ENCODE results near the gene TRAPPC3.
A peak's percentile ranks its signal among the peaks of the same experiment; 100 is the strongest.
"Not testable (repeated sequence)": the region's sequence is repeated elsewhere in the genome, so short reads cannot be mapped to it uniquely, and the experiment has no call there.

The TRAPPC3 gene

GRCh38 chr1:36149237-36149972, at the start of gene TRAPPC3:
Gene TRAPPC3, minus strand, starts transcription at chr1:36149486. Its CDS starts 108 bp downstream, at chr1:36149378.
- H3K9me3 Mint-ChIP-seq = no peaks in the 10 kb centered on the region
- H3K36me3 Mint-ChIP-seq (ENCODE audit: low read depth) = peaks cover 11% of the 10 kb centered on the region
- no peaks in the 10 kb centered on the region for H3K27me3 Mint-ChIP-seq
- H3K27ac Mint-ChIP-seq = peak within 1 kb of the TSS; percentile 97
- peaks cover 72% of the 10 kb centered on the region for H3K4me1 Mint-ChIP-seq (ENCODE audit: low read depth)
- H3K4me3 Mint-ChIP-seq = peak within 1 kb of the TSS; percentile 97

DNA sequence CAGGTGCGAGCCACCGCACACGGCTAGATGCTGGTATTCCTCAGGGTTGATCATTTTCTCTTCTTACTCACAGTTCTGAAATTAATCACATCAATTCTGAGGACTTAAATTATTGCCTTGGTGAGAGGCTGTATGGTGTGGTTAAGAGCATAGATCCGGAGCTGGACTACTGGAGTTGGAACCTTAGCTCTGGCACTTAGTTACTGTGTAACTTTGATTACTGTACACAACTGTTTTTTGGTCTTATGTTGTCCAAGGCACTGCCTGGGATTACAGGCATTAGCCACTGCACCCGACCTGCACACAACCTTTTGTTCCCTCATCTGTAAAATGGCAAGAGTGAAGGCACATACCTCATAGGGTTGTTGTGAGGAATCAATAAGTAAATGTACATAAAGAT, 49.4 kb upstream of the TRAPPC3 start:
- Mint-ChIP-seq H3K36me3 (ENCODE audit: low read depth) (no peaks in the 10 kb centered on the region), H3K9me3 (no peaks in the 10 kb centered on the region), H3K4me1 (ENCODE audit: low read depth) (no peaks in the 10 kb centered on the region), H3K27me3 (peaks cover 7% of the 10 kb centered on the region), H3K27ac (no peak overlapping the region), H3K4me3 (no peak overlapping the region)

GRCh38 chr1:36196805-36197204, 47.5 kb upstream of the TRAPPC3 start:
- not testable (repeated sequence) for H3K4me1 Mint-ChIP-seq (ENCODE audit: low read depth); H3K27ac Mint-ChIP-seq; H3K27me3 Mint-ChIP-seq; H3K9me3 Mint-ChIP-seq; H3K36me3 Mint-ChIP-seq (ENCODE audit: low read depth); H3K4me3 Mint-ChIP-seq

DNA sequence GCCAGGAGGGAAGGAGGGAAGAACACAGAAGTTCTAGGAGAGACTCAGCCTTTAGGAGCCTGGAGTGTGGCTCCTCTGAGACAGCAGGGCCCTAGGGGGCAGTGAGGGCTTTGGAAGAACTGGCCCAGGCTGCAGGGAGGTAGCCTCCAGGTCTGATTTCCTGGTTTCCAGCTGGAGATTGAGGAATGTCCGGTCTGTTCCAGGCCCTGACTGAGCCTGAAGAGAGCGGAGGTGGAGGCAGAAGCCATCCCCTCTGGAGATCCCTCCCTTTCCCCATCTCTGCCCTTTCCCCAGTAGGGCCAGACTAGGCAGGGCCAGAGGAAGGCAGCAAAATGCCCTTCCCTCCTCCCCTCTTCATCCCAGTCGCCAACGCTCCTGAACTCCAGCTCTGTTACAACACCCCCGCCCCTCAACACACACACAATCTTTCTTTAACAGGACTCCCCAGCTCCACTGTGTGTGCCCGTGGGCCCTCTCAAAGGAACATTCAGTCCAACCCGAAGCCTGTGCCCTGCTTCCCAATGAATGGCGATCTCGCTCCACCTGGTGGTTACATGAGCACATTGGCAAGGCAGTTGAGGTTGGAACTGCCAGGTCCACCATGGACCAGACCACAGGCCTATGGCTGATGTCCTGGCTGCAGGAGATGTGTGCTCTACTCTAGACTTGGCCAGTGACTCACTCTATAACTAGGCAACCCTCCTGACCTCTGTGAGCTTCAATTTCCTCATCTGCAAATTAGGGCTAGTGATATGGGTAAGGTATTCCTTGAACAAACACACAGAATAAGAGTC, 38.7 kb upstream of the TRAPPC3 start:
- Mint-ChIP-seq H3K27ac (peak overlapping the region; percentile 77), H3K4me3 (no peak overlapping the region), H3K4me1 (ENCODE audit: low read depth) (peaks cover 8% of the 10 kb centered on the region), H3K27me3 (no peaks in the 10 kb centered on the region), H3K9me3 (no peaks in the 10 kb centered on the region), H3K36me3 (ENCODE audit: low read depth) (peaks cover 5% of the 10 kb centered on the region)

DNA sequence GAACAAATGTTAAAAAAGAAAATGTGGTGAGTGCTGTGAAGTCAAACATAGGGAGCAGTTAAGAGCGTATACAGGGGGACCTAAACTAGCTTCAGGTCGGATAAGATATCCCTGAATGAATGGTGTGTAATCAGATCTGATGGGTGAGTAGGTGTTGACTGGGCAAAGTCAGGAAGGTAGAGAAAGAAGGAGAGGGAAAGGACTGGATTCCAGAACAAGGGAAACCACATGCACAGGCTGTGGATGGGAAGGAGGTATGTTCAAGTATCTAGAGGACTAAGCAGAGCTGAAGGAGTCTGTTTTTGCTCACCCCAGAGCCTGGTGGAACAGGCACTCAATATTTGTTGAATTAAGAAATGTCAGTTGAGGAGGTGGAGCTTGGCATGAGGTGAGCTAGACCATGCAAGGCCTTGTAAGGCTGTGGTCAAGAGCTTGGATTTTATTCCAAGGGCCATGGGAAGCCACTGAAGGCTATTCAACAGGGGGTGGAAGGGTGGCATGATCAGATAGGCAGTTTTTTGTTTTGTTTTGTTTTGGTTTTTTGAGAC, 34.1 kb upstream of the TRAPPC3 start:
- H3K27ac Mint-ChIP-seq = peak overlapping the region; percentile 49
- no peak overlapping the region for H3K4me3 Mint-ChIP-seq
- no peaks in the 10 kb centered on the region for H3K27me3 Mint-ChIP-seq
- H3K36me3 Mint-ChIP-seq (ENCODE audit: low read depth) = peaks cover 33% of the 10 kb centered on the region
- H3K9me3 Mint-ChIP-seq = no peaks in the 10 kb centered on the region
- H3K4me1 Mint-ChIP-seq (ENCODE audit: low read depth) = peaks cover 8% of the 10 kb centered on the region

DNA sequence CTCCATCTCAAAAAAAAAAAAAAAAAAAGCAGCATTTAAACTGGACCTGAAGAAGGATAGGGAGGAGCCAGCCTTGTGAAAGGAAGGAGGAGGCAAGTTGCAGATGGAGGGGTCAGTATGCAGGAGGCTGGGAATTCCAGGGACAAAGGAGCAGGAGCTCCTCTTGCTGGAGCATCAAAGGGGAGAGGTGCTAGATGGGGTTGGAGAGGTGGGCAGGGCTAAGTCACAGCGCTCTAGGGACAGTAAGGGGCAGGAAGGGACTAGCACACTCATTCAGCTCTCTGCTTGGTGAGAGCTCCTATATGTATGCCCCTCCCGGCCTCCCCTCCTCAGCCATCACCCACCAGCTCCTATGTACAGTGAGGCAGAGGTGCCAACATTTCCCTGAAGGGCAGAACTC, 33.4 kb upstream of the TRAPPC3 start:
- Mint-ChIP-seq H3K4me3 (no peak overlapping the region), H3K27ac (no peak overlapping the region), H3K36me3 (ENCODE audit: low read depth) (peaks cover 34% of the 10 kb centered on the region), H3K4me1 (ENCODE audit: low read depth) (peaks cover 2% of the 10 kb centered on the region), H3K27me3 (no peaks in the 10 kb centered on the region), H3K9me3 (no peaks in the 10 kb centered on the region)

- H3K27me3 Mint-ChIP-seq = no peaks in the 10 kb centered on the region
- no peaks in the 10 kb centered on the region for H3K4me1 Mint-ChIP-seq (ENCODE audit: low read depth)
- H3K27ac Mint-ChIP-seq = no peak overlapping the region
- H3K4me3 Mint-ChIP-seq = no peak overlapping the region
- peaks cover 49% of the 10 kb centered on the region for H3K36me3 Mint-ChIP-seq (ENCODE audit: low read depth)
- H3K9me3 Mint-ChIP-seq = no peaks in the 10 kb centered on the region
These were observed 29.9 kb upstream of the TRAPPC3 start for GRCh38 chr1:36179220-36179600.

- H3K4me3 Mint-ChIP-seq = no peak overlapping the region
- no peak overlapping the region for H3K27ac Mint-ChIP-seq
- H3K4me1 Mint-ChIP-seq (ENCODE audit: low read depth) = no peaks in the 10 kb centered on the region
- no peaks in the 10 kb centered on the region for H3K27me3 Mint-ChIP-seq
- peaks cover 54% of the 10 kb centered on the region for H3K36me3 Mint-ChIP-seq (ENCODE audit: low read depth)
- H3K9me3 Mint-ChIP-seq = no peaks in the 10 kb centered on the region
These were observed 29.4 kb upstream of the TRAPPC3 start for GRCh38 chr1:36178471-36179219.

DNA sequence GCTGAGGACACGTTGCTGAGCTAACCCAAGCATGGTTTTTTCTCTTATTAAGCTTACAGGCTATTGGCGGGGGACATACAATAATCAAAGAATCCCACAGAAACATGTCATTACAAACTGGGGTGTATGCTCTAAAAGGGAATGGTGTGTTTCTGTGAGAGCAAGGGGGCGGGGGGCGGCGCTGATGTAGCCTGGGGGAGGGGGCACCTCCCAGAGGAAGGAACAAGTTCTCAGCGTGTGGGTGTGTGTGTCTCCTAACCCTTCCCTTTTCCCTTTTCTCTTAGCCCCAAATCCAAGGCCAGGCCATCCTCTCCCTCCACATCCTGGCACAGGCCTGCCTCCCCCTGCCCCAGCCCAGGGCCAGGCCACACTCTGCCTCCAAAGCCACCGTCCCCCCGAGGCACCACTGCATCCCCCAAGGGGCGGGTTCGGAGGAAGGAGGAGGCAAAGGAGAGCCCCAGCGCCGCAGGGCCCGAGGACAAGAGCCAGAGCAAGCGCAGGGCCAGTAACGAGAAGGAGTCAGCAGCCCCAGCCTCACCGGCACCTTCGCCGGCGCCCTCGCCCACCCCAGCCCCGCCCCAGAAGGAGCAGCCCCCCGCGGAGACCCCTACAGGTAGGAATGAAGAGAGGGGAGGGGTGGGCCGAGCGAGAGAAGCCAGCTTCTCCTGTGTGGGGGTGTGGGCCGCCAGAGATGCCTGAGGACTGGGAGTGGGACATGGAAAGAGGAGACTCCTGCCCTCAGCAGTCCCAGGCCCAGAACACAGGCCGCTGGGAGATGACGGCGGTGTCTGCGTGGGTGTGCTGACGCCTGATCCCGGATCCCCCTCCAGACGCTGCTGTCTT, 28.5 kb upstream of the TRAPPC3 start:
- H3K9me3 Mint-ChIP-seq = no peaks in the 10 kb centered on the region
- H3K36me3 Mint-ChIP-seq (ENCODE audit: low read depth) = peaks cover 56% of the 10 kb centered on the region
- no peak overlapping the region for H3K4me3 Mint-ChIP-seq
- peaks cover under 1% of the 10 kb centered on the region for H3K4me1 Mint-ChIP-seq (ENCODE audit: low read depth)
- H3K27me3 Mint-ChIP-seq = no peaks in the 10 kb centered on the region
- no peak overlapping the region for H3K27ac Mint-ChIP-seq

GRCh38 chr1:36176106-36176949, 27.0 kb upstream of the TRAPPC3 start:
- Mint-ChIP-seq H3K27ac (no peak overlapping the region), H3K36me3 (ENCODE audit: low read depth) (peaks cover 61% of the 10 kb centered on the region), H3K9me3 (no peaks in the 10 kb centered on the region), H3K4me3 (no peak overlapping the region), H3K4me1 (ENCODE audit: low read depth) (peaks cover 4% of the 10 kb centered on the region), H3K27me3 (no peaks in the 10 kb centered on the region)

GRCh38 chr1:36175137-36176095, 26.1 kb upstream of the TRAPPC3 start:
- Mint-ChIP-seq H3K36me3 (ENCODE audit: low read depth) (peaks cover 56% of the 10 kb centered on the region), H3K4me3 (no peak overlapping the region), H3K9me3 (no peaks in the 10 kb centered on the region), H3K4me1 (ENCODE audit: low read depth) (peaks cover 4% of the 10 kb centered on the region), H3K27ac (peak overlapping the region; percentile 8), H3K27me3 (no peaks in the 10 kb centered on the region)

- Mint-ChIP-seq H3K27me3 (no peaks in the 10 kb centered on the region), H3K4me1 (ENCODE audit: low read depth) (peaks cover 4% of the 10 kb centered on the region), H3K36me3 (ENCODE audit: low read depth) (peaks cover 55% of the 10 kb centered on the region)
These were observed 25.4 kb upstream of the TRAPPC3 start for GRCh38 chr1:36174713-36175112.

DNA sequence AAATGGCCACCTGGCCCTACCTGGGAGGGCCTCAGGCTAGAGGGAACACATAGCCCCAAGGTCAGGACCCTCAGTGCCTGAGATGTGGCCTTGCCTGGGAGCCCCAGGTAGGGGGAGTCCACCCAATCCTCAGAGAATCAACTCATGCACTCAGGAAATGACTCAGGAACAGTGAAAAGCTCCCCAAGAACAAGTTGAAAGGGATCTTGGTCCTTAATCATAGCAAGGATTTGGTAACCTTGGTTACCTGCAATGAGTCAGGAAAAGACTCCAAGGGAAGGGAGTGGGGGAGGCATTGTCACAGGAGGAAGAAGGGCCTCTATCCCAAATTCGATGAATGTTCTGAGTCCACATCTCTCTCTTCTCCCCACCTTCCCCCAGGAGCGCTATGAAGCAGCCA, 23.7 kb upstream of the TRAPPC3 start:
- Mint-ChIP-seq H3K27me3 (no peaks in the 10 kb centered on the region), H3K4me3 (no peak overlapping the region), H3K4me1 (ENCODE audit: low read depth) (peaks cover 4% of the 10 kb centered on the region), H3K27ac (peak overlapping the region; percentile 71), H3K9me3 (no peaks in the 10 kb centered on the region), H3K36me3 (ENCODE audit: low read depth) (peaks cover 45% of the 10 kb centered on the region)

More at GRCh38 chr1:36174713-36175112, 25.4 kb upstream of the TRAPPC3 start:
- no peak overlapping the region for H3K4me3 Mint-ChIP-seq
- H3K27ac Mint-ChIP-seq = peak overlapping the region; percentile 8
- no peaks in the 10 kb centered on the region for H3K9me3 Mint-ChIP-seq
